Left lung (tissue), 10 donors: ENCODE measurements around the gene CD276. TPM values are rescaled to one million over a fixed set of nuclear protein-coding genes. Genes with fewer than 3 reads are reported as not detected.
A peak's percentile ranks its signal among the peaks of the same experiment; 100 is the strongest.

Experiments
- ATAC-seq: fragments of 200-7000 bp; cut with Tn5 transposase; one replicate; pipeline ENCODE4 v1.9.1; 2020; ENCODE audit warnings: moderate library complexity
- DNase-seq, 4 donors: peaks; one replicate each; pipeline ENCODE4 v3.0.0-alpha.2; 2013 to 2020
- H3K27ac ChIP-seq, 2 donors: fragments of 200-600 bp; sonication (generic) in 1 of 2; one replicate each; pipeline versions ENCODE4 v1.5.0 to v1.8.0; 2020 to 2021
- H3K27me3 ChIP-seq, 2 donors: fragments of 200-600 bp; sonication (generic) in 1 of 2; one replicate each; pipeline versions ENCODE4 v1.5.0 to v1.8.0; 2020 to 2021
- H3K36me3 ChIP-seq, 2 donors: fragments of 200-600 bp; sonication (generic) in 1 of 2; one replicate each; pipeline versions ENCODE4 v1.5.0 to v1.8.0; 2020 to 2021
- H3K4me1 ChIP-seq, 2 donors: fragments of 200-600 bp; one replicate each; pipeline ENCODE4 v1.8.0; 2021
- H3K4me3 ChIP-seq, 2 donors: fragments of 200-600 bp; sonication (generic) in 1 of 2; one replicate each; pipeline versions ENCODE4 v1.5.0 to v1.8.0; 2020 to 2021; ENCODE audit warnings: mild to moderate bottlenecking in 1 of 2
- H3K9me3 ChIP-seq, 2 donors: fragments of 200-600 bp; sonication (generic) in 1 of 2; one replicate each; pipeline versions ENCODE4 v1.5.0 to v1.8.0; 2020 to 2021
- intact Hi-C, 2 donors: fragments of 100-400 bp; cut with DNase I; formaldehyde crosslinking; loops; one replicate each; pipeline versions ENCODE4 v1.11.2 to v1.14.2; 2022
- polyA plus RNA-seq, 6 donors: library from polyadenylated mRNA; unstranded; fragments of 120-200 nt; gene quantifications; one replicate each; pipeline ENCODE4 v1.2.1, GENCODE V29; 2013; ENCODE audit not compliant: insufficient read length in 6 of 6
- total RNA-seq, 2 donors: library from RNA; stranded (reverse); fragmentation: NEBNext Ultra II Directional; extraction: Animal tissue kit (Norgen Biotek cat#: 25700); gene quantifications; one replicate each; pipeline ENCODE4 v1.2.1, GENCODE V29; 2021
- TF ChIP-seq, protein P1 (sequence below), 2 donors: fragments of 200-600 bp; sonication (generic) in 1 of 2; IDR thresholded peaks; one replicate each; pipeline versions ENCODE4 v1.5.0 to v1.8.0; 2021; ENCODE audit warnings: antibody characterized with exemption in 2 of 2
- donor health status: DM: no; HTN: yes; CAD: no.
- donor health status: DM: no; HTN: no; CAD: no.

Gene CD276
- total and polyA plus RNA-seq, 8 donors, result 71.9 to 185 (median 156) TPM

DNA sequence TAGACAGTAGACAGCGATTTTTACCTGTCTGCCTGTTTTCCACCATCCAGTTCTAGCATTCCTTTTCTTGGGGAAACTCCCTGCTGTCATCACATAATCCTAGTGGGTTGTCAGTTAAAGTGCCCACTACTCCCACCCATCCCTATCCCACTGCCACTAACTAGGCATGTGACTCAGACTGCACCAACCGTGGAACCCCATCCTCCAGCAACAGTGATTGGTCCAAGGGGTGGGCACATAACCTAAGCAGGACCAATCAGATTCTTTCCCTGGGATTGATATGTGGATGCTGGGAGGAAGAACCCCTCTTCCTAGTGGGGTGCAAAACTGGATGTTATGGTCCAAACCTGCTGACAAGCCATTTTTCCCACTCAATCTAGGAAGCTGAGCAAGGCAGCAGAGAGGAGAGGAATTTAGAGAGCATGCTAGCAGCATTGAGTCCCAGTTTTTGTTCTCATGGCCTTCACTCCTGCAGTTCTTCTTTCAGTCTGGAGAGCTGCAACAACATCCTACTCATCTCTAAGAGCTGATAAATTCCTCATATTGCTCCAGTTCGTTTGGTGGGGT, 72.8 kb downstream of the CD276 start:
- no peaks in the 10 kb centered on the region for H3K36me3 ChIP-seq
- DNase-seq (no peak), ATAC-seq (no peak)
- TF ChIP-seq, protein P1, sequence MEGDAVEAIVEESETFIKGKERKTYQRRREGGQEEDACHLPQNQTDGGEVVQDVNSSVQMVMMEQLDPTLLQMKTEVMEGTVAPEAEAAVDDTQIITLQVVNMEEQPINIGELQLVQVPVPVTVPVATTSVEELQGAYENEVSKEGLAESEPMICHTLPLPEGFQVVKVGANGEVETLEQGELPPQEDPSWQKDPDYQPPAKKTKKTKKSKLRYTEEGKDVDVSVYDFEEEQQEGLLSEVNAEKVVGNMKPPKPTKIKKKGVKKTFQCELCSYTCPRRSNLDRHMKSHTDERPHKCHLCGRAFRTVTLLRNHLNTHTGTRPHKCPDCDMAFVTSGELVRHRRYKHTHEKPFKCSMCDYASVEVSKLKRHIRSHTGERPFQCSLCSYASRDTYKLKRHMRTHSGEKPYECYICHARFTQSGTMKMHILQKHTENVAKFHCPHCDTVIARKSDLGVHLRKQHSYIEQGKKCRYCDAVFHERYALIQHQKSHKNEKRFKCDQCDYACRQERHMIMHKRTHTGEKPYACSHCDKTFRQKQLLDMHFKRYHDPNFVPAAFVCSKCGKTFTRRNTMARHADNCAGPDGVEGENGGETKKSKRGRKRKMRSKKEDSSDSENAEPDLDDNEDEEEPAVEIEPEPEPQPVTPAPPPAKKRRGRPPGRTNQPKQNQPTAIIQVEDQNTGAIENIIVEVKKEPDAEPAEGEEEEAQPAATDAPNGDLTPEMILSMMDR (IDR thresholded peaks at IDR 0.05), result no peak
- peaks cover 6 to 86% of the 10 kb centered on the region in 2 donors for H3K27me3 ChIP-seq
- H3K4me1 ChIP-seq, result peaks cover 0 to 8% of the 10 kb centered on the region in 2 donors
- H3K27ac ChIP-seq, result no peak overlapping the region
- H3K9me3 ChIP-seq, result no peaks in the 10 kb centered on the region
- no peak overlapping the region for H3K4me3 ChIP-seq
- intact Hi-C loops, result no loop called here

DNA sequence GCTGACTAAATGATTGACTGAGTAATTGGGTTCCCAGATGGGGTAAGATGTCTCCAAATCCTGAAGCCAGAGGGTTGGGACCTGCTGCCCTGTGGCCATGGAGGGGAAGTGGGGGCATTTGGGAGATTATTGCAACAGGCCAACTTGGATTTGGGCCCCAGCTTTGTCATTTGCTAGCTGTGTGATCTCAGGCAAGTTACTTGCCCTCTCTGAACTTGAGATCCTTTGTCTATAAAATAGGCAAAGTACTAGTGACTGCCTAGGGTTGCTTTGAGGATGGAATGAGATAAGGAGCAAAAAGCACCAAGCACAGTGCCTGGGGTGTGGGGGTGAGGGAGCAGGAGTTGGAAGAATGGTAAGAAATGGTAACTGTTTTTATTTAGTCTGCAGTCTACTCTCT, 73.4 kb downstream of the CD276 start:
- no peak overlapping the region for H3K27ac ChIP-seq
- no peak for DNase-seq
- no peak for ATAC-seq
- peaks cover under 1 to 86% of the 10 kb centered on the region in 2 donors for H3K27me3 ChIP-seq
- no peak overlapping the region for H3K4me3 ChIP-seq
- no peaks in the 10 kb centered on the region for H3K36me3 ChIP-seq
- H3K9me3 ChIP-seq, result no peaks in the 10 kb centered on the region
- TF ChIP-seq, protein P1 (IDR thresholded peaks at IDR 0.05), result no peak
- H3K4me1 ChIP-seq, result peaks cover 0 to 3% of the 10 kb centered on the region in 2 donors
- intact Hi-C loops, result no loop called here

DNA sequence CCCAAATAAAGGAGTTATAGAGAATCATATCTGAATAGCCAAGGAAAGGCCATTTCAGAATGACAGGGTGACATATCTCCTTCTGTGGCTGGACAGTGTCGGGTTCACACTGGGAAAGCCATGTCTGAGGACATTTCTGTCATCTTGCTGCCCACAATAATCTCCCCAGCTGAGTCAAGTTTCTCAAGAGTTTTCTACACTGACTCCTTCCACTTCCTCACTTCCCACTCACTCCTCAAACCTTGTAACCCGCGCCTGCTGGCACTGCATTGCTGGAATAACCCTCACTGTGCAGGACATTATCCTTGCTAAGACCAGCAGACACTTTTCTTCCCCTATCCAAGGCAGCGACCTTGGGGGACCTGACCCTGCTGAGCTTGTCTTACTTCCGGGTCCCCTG, 74.3 kb downstream of the CD276 start:
- no peaks in the 10 kb centered on the region for H3K36me3 ChIP-seq
- ATAC-seq (no peak), DNase-seq (no peak)
- no peak overlapping the region for H3K4me3 ChIP-seq
- intact Hi-C loops, result no loop called here
- no peaks in the 10 kb centered on the region for H3K9me3 ChIP-seq
- peaks cover 0 to 77% of the 10 kb centered on the region in 2 donors for H3K27me3 ChIP-seq
- no peaks in the 10 kb centered on the region for H3K4me1 ChIP-seq
- no peak overlapping the region for H3K27ac ChIP-seq
- TF ChIP-seq, protein P1 (IDR thresholded peaks at IDR 0.05), result no peak

DNA sequence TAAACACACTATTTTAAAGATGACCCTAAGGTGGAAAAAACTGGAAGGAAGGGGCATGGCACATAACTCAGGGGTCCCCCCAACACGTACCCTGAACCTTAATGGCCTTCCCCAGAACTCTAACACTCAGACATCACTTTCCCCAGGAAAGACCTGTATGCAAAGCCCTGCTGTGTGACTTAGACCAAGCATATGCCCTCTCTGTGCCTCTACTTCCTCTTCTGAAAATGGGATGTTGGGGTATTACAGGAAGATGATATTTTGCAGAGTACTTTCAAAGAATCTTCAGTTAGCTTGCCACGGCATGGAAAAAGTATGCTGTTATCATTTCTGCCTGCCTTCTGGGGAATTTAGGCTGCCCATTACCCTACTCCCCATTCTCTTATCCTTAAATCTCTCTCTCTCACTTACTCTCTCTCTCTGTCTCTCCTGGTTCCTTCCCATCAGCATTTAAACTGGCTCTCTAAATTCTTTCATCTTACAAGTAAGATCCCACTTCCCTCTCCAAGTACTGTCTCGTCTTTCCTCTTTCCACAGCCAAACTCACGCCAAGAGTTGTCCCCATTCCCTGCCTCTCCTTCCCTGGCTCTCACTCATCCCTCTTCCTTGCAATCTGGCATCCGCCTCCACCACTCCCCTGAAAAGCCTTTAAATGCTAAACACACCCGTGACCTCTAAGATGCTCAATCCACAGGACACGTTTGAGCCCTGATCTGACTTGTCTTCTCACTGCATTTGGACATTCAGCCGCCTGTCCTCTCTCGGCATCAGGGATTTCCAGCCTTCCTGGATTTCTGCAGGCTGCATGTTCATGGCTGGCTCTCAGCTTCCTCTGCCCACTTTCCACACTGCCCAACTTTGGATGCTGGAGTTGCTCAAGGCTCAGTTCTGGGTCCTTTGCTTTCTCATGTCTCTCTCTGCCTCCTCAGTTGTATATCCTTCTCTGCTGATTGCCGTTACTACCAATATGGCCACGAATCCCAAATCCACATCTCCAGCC, 76.4 kb downstream of the CD276 start:
- Histone ChIP-seq H3K36me3 (no peaks in the 10 kb centered on the region), H3K27ac (no peak overlapping the region), H3K4me3 (no peak overlapping the region), H3K9me3 (no peaks in the 10 kb centered on the region), H3K4me1 (no peaks in the 10 kb centered on the region), H3K27me3 (peaks cover 0 to 62% of the 10 kb centered on the region in 2 donors)
- TF ChIP-seq, protein P1 (IDR thresholded peaks at IDR 0.05), result no peak
- no peak for ATAC-seq
- DNase-seq, result no peak
- intact Hi-C loops, result no loop called here

DNA sequence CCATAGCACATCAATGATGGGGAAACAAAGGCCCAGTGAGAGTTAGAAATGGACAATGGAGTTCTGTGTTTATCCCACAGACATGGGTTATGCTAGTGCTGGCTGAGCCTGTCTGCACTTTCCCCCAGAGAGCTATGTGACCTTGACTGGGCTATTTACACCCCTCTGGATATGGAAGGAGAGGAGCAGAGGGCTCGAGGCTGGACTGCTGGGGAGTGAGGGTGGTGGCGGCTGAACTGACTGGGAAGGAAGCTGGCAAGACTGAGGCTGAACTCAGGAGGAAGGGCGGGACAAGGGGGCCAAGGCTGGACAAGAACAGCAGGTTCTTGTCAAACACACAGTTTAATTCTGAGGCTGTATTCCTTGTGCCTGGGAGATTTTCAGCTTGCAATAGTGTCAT, 79.7 kb downstream of the CD276 start:
- no peak overlapping the region for H3K27ac ChIP-seq
- no peak overlapping the region for H3K4me3 ChIP-seq
- no peaks in the 10 kb centered on the region for H3K9me3 ChIP-seq
- H3K4me1 ChIP-seq, result no peaks in the 10 kb centered on the region
- peak in 2 of 4 donors; percentile 87 to 92 for DNase-seq
- intact Hi-C loops, result no loop called here
- TF ChIP-seq, protein P1 (IDR thresholded peaks at IDR 0.05), result no peak
- peaks cover 0 to 42% of the 10 kb centered on the region in 2 donors for H3K27me3 ChIP-seq
- peak; percentile 35 for ATAC-seq
- H3K36me3 ChIP-seq, result no peaks in the 10 kb centered on the region
